ENCODE results near the gene SCYL1.
A peak's percentile ranks its signal among the peaks of the same experiment; 100 is the strongest.

The SCYL1 gene

GRCh38 chr11:65524741-65525545, at the start of gene SCYL1:
TSS of gene SCYL1 (plus strand) at chr11:65525083. CDS start at chr11:65525154, 71 bp downstream.
- peak within 1 kb of the TSS; percentile 79 for H3K27ac ChIP-seq
- TF ChIP-seq ZFX (IDR thresholded peaks at IDR 0.05; ENCODE audit: borderline replicate concordance) (no peak), CTCF (IDR thresholded peaks at IDR 0.05) (no peak)

- TF ChIP-seq ZFX (IDR thresholded peaks at IDR 0.05; ENCODE audit: borderline replicate concordance) (no peak), CTCF (IDR thresholded peaks at IDR 0.05) (no peak)
- peak overlapping the region; percentile 97 for H3K27ac ChIP-seq
Measured at GRCh38 chr11:65476632-65477148, 48.2 kb upstream of the SCYL1 start.

- TF ChIP-seq ZFX (IDR thresholded peaks at IDR 0.05; ENCODE audit: borderline replicate concordance): no peak
- TF ChIP-seq CTCF (IDR thresholded peaks at IDR 0.05): no peak
- H3K27ac ChIP-seq: peak overlapping the region; percentile 97
Measured at GRCh38 chr11:65477149-65477965, 47.5 kb upstream of the SCYL1 start.

- H3K27ac ChIP-seq: peak overlapping the region; percentile 97
- TF ChIP-seq CTCF (IDR thresholded peaks at IDR 0.05) (no peak), ZFX (IDR thresholded peaks at IDR 0.05; ENCODE audit: borderline replicate concordance) (no peak)
Measured at GRCh38 chr11:65478388-65479183, 46.3 kb upstream of the SCYL1 start.

GRCh38 chr11:65479184-65480145, 45.4 kb upstream of the SCYL1 start:
- peak overlapping the region; percentile 97 for H3K27ac ChIP-seq
- TF ChIP-seq CTCF (IDR thresholded peaks at IDR 0.05): peak; percentile 58
- TF ChIP-seq ZFX (IDR thresholded peaks at IDR 0.05; ENCODE audit: borderline replicate concordance): no peak

GRCh38 chr11:65482306-65482850, 42.5 kb upstream of the SCYL1 start:
- H3K27ac ChIP-seq: no peak overlapping the region
- TF ChIP-seq CTCF (IDR thresholded peaks at IDR 0.05) (no peak), ZFX (IDR thresholded peaks at IDR 0.05; ENCODE audit: borderline replicate concordance) (no peak)

Measured in 22Rv1 (cell line).